ENCODE data around the gene KRTAP5-5. TPM values are rescaled to one million over a fixed set of nuclear protein-coding genes. Genes with fewer than 3 reads are reported as not detected.
A peak's percentile ranks its signal among the peaks of the same experiment; 100 is the strongest.

The KRTAP5-5 gene
- total RNA-seq, 1 donor from 2014 or later, result not detected

DNA sequence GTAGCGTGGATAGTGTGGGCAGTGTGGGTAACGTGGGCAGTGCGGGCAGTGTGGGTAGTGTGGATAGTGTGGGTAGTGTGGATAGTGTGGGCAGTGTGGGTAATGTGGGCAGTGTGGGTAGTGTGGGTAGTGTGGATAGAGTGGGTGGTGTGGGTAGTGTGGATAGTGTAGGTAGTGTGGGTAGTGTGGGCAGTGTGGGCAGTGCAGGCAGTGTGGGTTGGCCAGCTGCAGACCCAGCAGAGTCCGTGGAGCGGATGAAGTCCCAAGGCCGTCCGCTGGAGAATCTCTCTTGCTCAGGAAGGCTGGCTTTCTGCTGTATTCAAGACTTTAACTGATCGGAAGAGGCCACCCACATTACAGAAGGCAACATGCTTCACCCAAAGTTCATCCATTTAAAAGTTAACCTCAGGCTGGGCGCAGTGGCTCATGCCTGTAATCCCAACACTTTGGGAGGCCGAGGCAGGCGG, 41.4 kb downstream of the KRTAP5-5 start:
- H3K4me1 Mint-ChIP-seq (ENCODE audit: unreplicated experiment), result peaks cover 24% of the 10 kb centered on the region
- TF ChIP-seq CTCF (conservative IDR thresholded peaks at IDR 0.05), result no peak
- no peak overlapping the region for H3K27ac Mint-ChIP-seq
- H3K36me3 Mint-ChIP-seq, result no peaks in the 10 kb centered on the region
- no peaks in the 10 kb centered on the region for H3K9me3 Mint-ChIP-seq
- H3K27me3 Mint-ChIP-seq, result peaks cover 52% of the 10 kb centered on the region
- no peak overlapping the region for H3K4me3 Mint-ChIP-seq
- DNase-seq (ENCODE audit: extremely low spot score, unreplicated experiment), result no peak

GRCh38 chr11:1671658-1672057, 42.1 kb downstream of the KRTAP5-5 start:
- Mint-ChIP-seq H3K27me3 (peaks cover 57% of the 10 kb centered on the region), H3K27ac (no peak overlapping the region), H3K36me3 (no peaks in the 10 kb centered on the region), H3K4me3 (no peak overlapping the region), H3K9me3 (no peaks in the 10 kb centered on the region), H3K4me1 (ENCODE audit: unreplicated experiment) (peaks cover 26% of the 10 kb centered on the region)
- no peak for TF ChIP-seq CTCF (conservative IDR thresholded peaks at IDR 0.05)
- DNase-seq (ENCODE audit: extremely low spot score, unreplicated experiment), result no peak

DNA sequence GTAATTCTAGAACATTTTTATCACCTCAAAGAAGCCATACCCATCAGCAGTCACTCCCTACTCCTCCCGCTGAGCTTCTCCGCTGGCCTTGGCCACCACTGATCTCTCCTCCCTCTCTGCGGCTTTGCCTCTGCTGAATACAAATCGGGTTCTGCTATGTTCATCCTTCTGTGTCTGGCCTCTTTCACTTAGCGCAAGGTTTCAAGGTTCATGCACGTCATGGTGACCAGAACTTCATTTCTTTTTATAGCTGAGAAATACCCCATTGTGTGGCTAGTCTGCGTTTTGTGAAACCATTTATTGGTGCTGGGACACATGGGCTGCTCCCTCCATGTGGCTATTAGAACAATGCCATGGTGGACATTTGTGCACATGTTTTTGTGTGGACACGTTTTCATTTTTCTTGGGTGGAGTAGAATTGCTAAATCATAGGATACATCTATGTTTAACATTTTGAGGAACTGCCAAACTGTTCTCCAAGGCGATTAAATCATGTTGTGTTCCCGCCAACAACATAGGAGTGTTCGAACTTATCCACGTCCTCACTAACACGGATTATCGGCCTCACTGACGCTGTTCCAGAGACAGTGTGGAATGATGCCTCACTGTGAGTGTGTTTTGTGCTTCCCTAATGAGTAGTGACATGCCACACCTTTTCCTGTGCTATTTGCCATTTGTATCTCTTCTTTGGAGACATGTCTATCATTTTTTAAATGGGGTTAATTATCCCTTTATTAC, 43.2 kb downstream of the KRTAP5-5 start:
- H3K27ac Mint-ChIP-seq, result no peak overlapping the region
- no peaks in the 10 kb centered on the region for H3K9me3 Mint-ChIP-seq
- H3K4me3 Mint-ChIP-seq, result no peak overlapping the region
- TF ChIP-seq CTCF (conservative IDR thresholded peaks at IDR 0.05), result no peak
- peaks cover 26% of the 10 kb centered on the region for H3K4me1 Mint-ChIP-seq (ENCODE audit: unreplicated experiment)
- H3K27me3 Mint-ChIP-seq, result peaks cover 61% of the 10 kb centered on the region
- DNase-seq (ENCODE audit: extremely low spot score, unreplicated experiment), result no peak
- H3K36me3 Mint-ChIP-seq, result no peaks in the 10 kb centered on the region

GRCh38 chr11:1673446-1674172, 44.0 kb downstream of the KRTAP5-5 start:
- Mint-ChIP-seq H3K4me3 (no peak overlapping the region), H3K36me3 (no peaks in the 10 kb centered on the region), H3K27me3 (peaks cover 54% of the 10 kb centered on the region), H3K9me3 (no peaks in the 10 kb centered on the region), H3K4me1 (ENCODE audit: unreplicated experiment) (peaks cover 18% of the 10 kb centered on the region), H3K27ac (no peak overlapping the region)
- no peak for DNase-seq (ENCODE audit: extremely low spot score, unreplicated experiment)
- no peak for TF ChIP-seq CTCF (conservative IDR thresholded peaks at IDR 0.05)

GRCh38 chr11:1674173-1675131, 44.9 kb downstream of the KRTAP5-5 start:
- Mint-ChIP-seq H3K4me3 (no peak overlapping the region), H3K27me3 (peaks cover 52% of the 10 kb centered on the region), H3K27ac (peak overlapping the region; percentile 22), H3K4me1 (ENCODE audit: unreplicated experiment) (peaks cover 18% of the 10 kb centered on the region), H3K9me3 (no peaks in the 10 kb centered on the region), H3K36me3 (no peaks in the 10 kb centered on the region)
- TF ChIP-seq CTCF (conservative IDR thresholded peaks at IDR 0.05), result no peak
- DNase-seq (ENCODE audit: extremely low spot score, unreplicated experiment), result no peak
